Gastroesophageal sphincter (tissue), 4 donors: Measurements from ENCODE around the gene UBE2F. TPM values are rescaled to one million over a fixed set of nuclear protein-coding genes. Genes with fewer than 3 reads are reported as not detected.

Source experiments
- ATAC-seq: fragments of 150-250 bp; one replicate; pipeline ENCODE4 v1.9.1; 2016; ENCODE audit warnings: mild to moderate bottlenecking, moderate library complexity
- H3K27ac ChIP-seq, 4 donors: fragments of 200-600 bp; sonication (generic) in 3 of 4; 1 replicate in 3 of 4; 2 replicates in 1 of 4; pipeline ENCODE4 v1.5.1; 2016 to 2019
- H3K27me3 ChIP-seq: fragments of 200-600 bp; sonication (generic); one replicate; pipeline ENCODE4 v1.5.1; 2019
- H3K36me3 ChIP-seq, 2 donors: fragments of 200-600 bp; sonication (generic); one replicate each; pipeline ENCODE4 v1.5.1; 2019; ENCODE audit warnings: control low read depth in 1 of 2
- H3K4me1 ChIP-seq, 3 donors: fragments of 200-600 bp; sonication (generic); 1 replicate in 2 of 3; 2 replicates in 1 of 3; pipeline ENCODE4 v1.5.1; 2016 to 2019; ENCODE audit warnings: control low read depth in 2 of 3
- H3K4me3 ChIP-seq, 2 donors: fragments of 200-600 bp; sonication (generic); one replicate each; pipeline ENCODE4 v1.5.1; 2019; ENCODE audit warnings: mild to moderate bottlenecking in 1 of 2, moderate library complexity in 1 of 2
- H3K9me3 ChIP-seq, 3 donors: fragments of 200-600 bp; sonication (generic); one replicate each; pipeline ENCODE4 v1.5.1; 2017 to 2019; ENCODE audit warnings: control low read depth in 2 of 3
- CTCF ChIP-seq, 4 experiments: fragments of 200-600 bp in 2 of 4; fragments of 450-650 bp in 2 of 4; sonication (generic) in 1 of 4; IDR thresholded peaks; one replicate each; pipeline ENCODE4 v1.5.1; 2017 to 2019; ENCODE audit warnings: antibody characterized with exemption in 4 of 4, mild to moderate bottlenecking in 2 of 4, moderate library complexity in 2 of 4
- EP300 ChIP-seq: sonication (generic); formaldehyde crosslinking; IDR thresholded peaks from one replicate; pipeline ENCODE4 v1.6.1; 2017; ENCODE audit warnings: antibody characterized with exemption, mild to moderate bottlenecking
- POLR2A ChIP-seq, 2 donors: fragments of 450-650 bp; IDR thresholded peaks; one replicate each; pipeline ENCODE4 v1.6.1; 2017; ENCODE audit warnings: antibody characterized with exemption in 2 of 2, mild to moderate bottlenecking in 2 of 2, moderate library complexity in 1 of 2
- POLR2AphosphoS5 ChIP-seq: sonication (generic); formaldehyde crosslinking; IDR thresholded peaks from one replicate; pipeline ENCODE4 v1.6.1; 2017; ENCODE audit warnings: antibody characterized with exemption
- WGBS, 2 donors: methylation state at CpG; one replicate each; pipeline ENCODE4 v1.1.5; 2018; ENCODE audit warnings: low coverage in 1 of 2; 5-methylcytosine and 5-hydroxymethylcytosine counted together
- total RNA-seq, 4 donors: library from RNA; depleted of rRNA; stranded (reverse); fragments of >200 nt; gene quantifications; one replicate each; pipeline ENCODE4 v1.1.0, GENCODE V29; 2016

UBE2F gene
- total RNA-seq, 4 donors from 2014 or later: 85.0 to 99.5 (median 96.3) TPM

- Histone ChIP-seq H3K27ac (peak overlapping the region in 3 of 4 donors; percentile 81 to 84 (median 82)), H3K36me3 (no peaks in the 10 kb centered on the region), H3K9me3 (peaks cover 0 to 15% (median 0%) of the 10 kb centered on the region in 3 donors)
These were observed 607 bp upstream of the UBE2F start for GRCh38 chr2:237966250-237966564.

GRCh38 chr2:237967463-237967951 is 693 bp downstream of the UBE2F start:
- WGBS, 2 donors: 0 to 3% methylated on average over 7 to 9 of the region's 32 CpGs
- Histone ChIP-seq H3K9me3 (peaks cover 0 to 6% (median 0%) of the 10 kb centered on the region in 3 donors), H3K36me3 (no peaks in the 10 kb centered on the region), H3K27me3 (no peaks in the 10 kb centered on the region), H3K4me1 (peaks cover 0 to 56% (median 20%) of the 10 kb centered on the region in 3 donors), H3K27ac (peak overlapping the region in 3 of 4 donors; percentile 82 to 88 (median 84)), H3K4me3 (peak overlapping the region; percentile 77 to 81)
- TF ChIP-seq POLR2A (IDR thresholded peaks at IDR 0.05): no peak
- no peak for TF ChIP-seq POLR2AphosphoS5
- TF ChIP-seq EP300: no peak
- no peak for TF ChIP-seq CTCF (IDR thresholded peaks at IDR 0.05)
- ATAC-seq: no peak

More at GRCh38 chr2:237966250-237966564, 607 bp upstream of the UBE2F start:
- Histone ChIP-seq H3K27me3 (no peaks in the 10 kb centered on the region), H3K4me3 (peak overlapping the region; percentile 37 to 81), H3K4me1 (peaks cover 0 to 45% (median 20%) of the 10 kb centered on the region in 3 donors)
- no peak for ATAC-seq
- 3 to 4% methylated on average over 11 to 12 of the region's 15 CpGs for WGBS, 2 donors
- no peak for TF ChIP-seq CTCF (IDR thresholded peaks at IDR 0.05)
- TF ChIP-seq POLR2A (IDR thresholded peaks at IDR 0.05): no peak
- TF ChIP-seq POLR2AphosphoS5: no peak
- TF ChIP-seq EP300: no peak

- ATAC-seq: peak; percentile 27
- peak; percentile 23 for TF ChIP-seq POLR2AphosphoS5
- no peak for TF ChIP-seq EP300
- 14 to 33% methylated on average over 3 to 9 of the region's 11 CpGs for WGBS, 2 donors
- Histone ChIP-seq H3K4me1 (peaks cover 0 to 56% (median 20%) of the 10 kb centered on the region in 3 donors), H3K4me3 (peak overlapping the region; percentile 77 to 81), H3K27ac (peak overlapping the region in 3 of 4 donors; percentile 82 to 88 (median 84)), H3K9me3 (no peaks in the 10 kb centered on the region), H3K36me3 (peaks cover 0 to under 1% of the 10 kb centered on the region in 2 donors), H3K27me3 (no peaks in the 10 kb centered on the region)
These were observed 1.4 kb downstream of the UBE2F start for GRCh38 chr2:237968048-237968862.

- Histone ChIP-seq H3K27ac (no peak overlapping the region), H3K9me3 (no peaks in the 10 kb centered on the region), H3K4me1 (peaks cover 0 to 50% (median 20%) of the 10 kb centered on the region in 3 donors), H3K27me3 (no peaks in the 10 kb centered on the region), H3K36me3 (peaks cover 0 to 28% of the 10 kb centered on the region in 2 donors), H3K4me3 (no peak overlapping the region)
- 52 to 60% methylated on average over 3 to 4 of the region's 4 CpGs for WGBS, 2 donors
- ATAC-seq: no peak
- TF ChIP-seq POLR2A (IDR thresholded peaks at IDR 0.05) (no peak), CTCF (IDR thresholded peaks at IDR 0.05) (no peak), POLR2AphosphoS5 (no peak), EP300 (no peak)
These were observed 4.8 kb downstream of the UBE2F start for GRCh38 chr2:237971661-237972060.

GRCh38 chr2:237972211-237972610 is 5.4 kb downstream of the UBE2F start:
- WGBS, 2 donors: 40 to 83% methylated on average over 2 of the region's 3 CpGs
- no peaks in the 10 kb centered on the region for H3K9me3 ChIP-seq

More at GRCh38 chr2:237972211-237972610, 5.4 kb downstream of the UBE2F start:
- ATAC-seq: no peak
- H3K27ac ChIP-seq: no peak overlapping the region
- peaks cover 0 to 53% (median 20%) of the 10 kb centered on the region in 3 donors for H3K4me1 ChIP-seq
- TF ChIP-seq POLR2A (IDR thresholded peaks at IDR 0.05) (no peak), EP300 (no peak), POLR2AphosphoS5 (no peak), CTCF (IDR thresholded peaks at IDR 0.05) (no peak)
- H3K4me3 ChIP-seq: no peak overlapping the region
- no peaks in the 10 kb centered on the region for H3K27me3 ChIP-seq
- H3K36me3 ChIP-seq: peaks cover 0 to 33% of the 10 kb centered on the region in 2 donors
